HepG2 (cell line): ENCODE measurements around the gene DNAJB2. TPM values are rescaled to one million over a fixed set of nuclear protein-coding genes. Genes with fewer than 3 reads are reported as not detected.
A peak's percentile ranks its signal among the peaks of the same experiment; 100 is the strongest.

ENCODE experiments used
- ATAC-seq: fragments of 200-7000 bp; cut with Tn5 transposase; 3 replicates; pipeline ENCODE4 v1.9.1; 2020; ENCODE audit warnings: mild to moderate bottlenecking, moderate library complexity
- Bru-seq: library from RNA; stranded (reverse); fragments of 400-500 nt; gene quantifications from one replicate; lab custom pipeline; 2021; lab: Mats Ljungman, UMichigan
- BruChase-seq, 2 experiments: library from RNA; stranded (reverse); fragments of 400-500 nt; gene quantifications; one replicate each; lab custom pipeline; 2021; lab: Mats Ljungman, UMichigan
- BruUV-seq: library from RNA; stranded (reverse); fragments of 400-500 nt; replicated peaks from 2 replicates; lab custom pipeline; 2021; lab: Mats Ljungman, UMichigan
- CTCF ChIA-PET: fragments of 300-600 bp; formaldehyde crosslinking; extraction: SDS; loops from one replicate; lab custom pipeline; 2021; ENCODE audit warnings: low total read pairs, inconsistent platforms, low intra/inter-chr PET ratio; lab: Yijun Ruan, JAX
- POLR2A ChIA-PET: fragments of 350-600 bp; sonication (Branson Sonifier 250); formaldehyde crosslinking; loops from one replicate; lab custom pipeline; 2020; ENCODE audit warnings: antibody characterized with exemption, inconsistent platforms; lab: Yijun Ruan, JAX
- DNase-seq: peaks from one replicate; pipeline ENCODE4 v3.0.0-alpha.2; 2015; ENCODE audit warnings: low spot score
- FAIRE-seq: peaks from 3 replicates; lab custom pipeline; 2011; peaks lifted over from hg19 to GRCh38; lab: Jason Lieb, UNC
- H2AFZ ChIP-seq: one replicate; pipeline ENCODE4 v1.6.1; 2011; ENCODE audit warnings: low read length, inconsistent platforms
- H3K27ac ChIP-seq: fragments of 300-600 bp; 3 replicates; pipeline ENCODE4 v1.8.0; 2011; ENCODE audit warnings: mixed run types, mild to moderate bottlenecking, mixed read lengths, low read length, inconsistent platforms; ENCODE audit not compliant: insufficient read depth; ENCODE audit errors: extremely low read length
- H3K27me3 ChIP-seq, 2 experiments: fragments of 200-600 bp in 1 of 2; 2 replicates in 1 of 2; 3 replicates in 1 of 2; pipeline versions ENCODE4 v1.6.0 to v1.8.0; 2011; ENCODE audit warnings: low read length in 2 of 2, mild to moderate bottlenecking in 2 of 2, moderate library complexity in 2 of 2, inconsistent platforms in 1 of 2; ENCODE audit not compliant: insufficient read depth in 2 of 2, control insufficient read depth in 1 of 2
- H3K36me3 ChIP-seq, 2 experiments: fragments of 200-600 bp in 1 of 2; replicated peaks in 1 of 2; 2 replicates in 1 of 2; 3 replicates in 1 of 2; pipeline versions ENCODE4 v1.5.1 to v1.8.0; 2011; ENCODE audit warnings: low read length in 2 of 2, inconsistent platforms in 1 of 2; ENCODE audit not compliant: insufficient read depth in 2 of 2, control insufficient read depth in 1 of 2
- H3K4me1 ChIP-seq: 2 replicates; pipeline ENCODE4 v1.5.1; 2012; ENCODE audit warnings: low read length, inconsistent platforms; ENCODE audit not compliant: insufficient read depth
- H3K4me2 ChIP-seq: 2 replicates; pipeline ENCODE4 v1.6.0; 2011; ENCODE audit warnings: low read depth, low read length, inconsistent platforms
- H3K4me3 ChIP-seq, 3 experiments: fragments of 200-600 bp in 1 of 3; sonication (generic), shearing (Covaris generic) in 1 of 3; replicated peaks in 1 of 3; 2 replicates each; pipeline ENCODE4 v1.5.1; 2011 to 2016; ENCODE audit warnings: low read length in 3 of 3, inconsistent platforms in 2 of 3, low read depth in 2 of 3, mild to moderate bottlenecking in 2 of 3, control low read depth in 1 of 3, mixed read lengths in 1 of 3; ENCODE audit not compliant: insufficient read depth in 1 of 3
- H3K79me2 ChIP-seq: one replicate; pipeline ENCODE4 v1.6.1; 2011; ENCODE audit warnings: low read length, inconsistent platforms; ENCODE audit not compliant: insufficient read depth
- H3K9ac ChIP-seq: 2 replicates; pipeline ENCODE4 v1.6.0; 2011; ENCODE audit warnings: mild to moderate bottlenecking, low read depth, low read length, inconsistent platforms; ENCODE audit not compliant: insufficient read depth
- H3K9me3 ChIP-seq: 2 replicates; pipeline ENCODE4 v1.5.1; 2012; ENCODE audit warnings: mild to moderate bottlenecking, low read length
- H4K20me1 ChIP-seq: 2 replicates; pipeline ENCODE4 v1.6.0; 2011; ENCODE audit warnings: inconsistent platforms, mild to moderate bottlenecking, low read length, moderate library complexity; ENCODE audit not compliant: insufficient read depth
- IRF9 ChIP-seq: sonication (generic); formaldehyde crosslinking; IDR thresholded peaks from 2 replicates; pipeline ENCODE4 v1.8.0; 2022; ENCODE audit warnings: missing genetic modification reagents, mild to moderate bottlenecking, borderline replicate concordance
- PRDM15 ChIP-seq: sonication (generic); formaldehyde crosslinking; IDR thresholded peaks from 2 replicates; pipeline ENCODE4 v1.4.0; 2020; ENCODE audit warnings: missing genetic modification reagents
- REST ChIP-seq, 2 experiments: IDR thresholded peaks; 2 replicates each; pipeline ENCODE4 v1.6.1; 2011 to 2012; ENCODE audit warnings: low read length in 2 of 2, borderline replicate concordance in 1 of 2, low read depth in 1 of 2, mild to moderate bottlenecking in 1 of 2, moderate library complexity in 1 of 2
- SOX6 ChIP-seq, 2 experiments: fragments of 450-650 bp in 1 of 2; sonication (generic) in 1 of 2; formaldehyde crosslinking in 1 of 2; IDR thresholded peaks; 2 replicates each; pipeline versions ENCODE4 v1.4.0 to v1.6.1; 2017 to 2020; ENCODE audit warnings: antibody characterized with exemption in 1 of 2, mild to moderate bottlenecking in 1 of 2, missing genetic modification reagents in 1 of 2
- ZNF678 ChIP-seq: sonication (generic); formaldehyde crosslinking; IDR thresholded peaks from 2 replicates; pipeline ENCODE4 v1.4.0; 2020; ENCODE audit warnings: mild to moderate bottlenecking, missing genetic modification reagents
- WGBS: methylation state at CpG from one replicate; pipeline ENCODE4 v1.1.6; 2017; ENCODE audit warnings: low lambda C conversion rate; 5-methylcytosine and 5-hydroxymethylcytosine counted together
- in situ Hi-C: cut with HindIII; loops from 2 replicates; pipeline ENCODE4 v1.10.0; 2017; ENCODE audit warnings: low pct_unique_long_range_greater_than_20kb; ENCODE audit not compliant: extremely low pct_ligation_motif_present
- intact Hi-C: fragments of 100-400 bp; cut with micrococcal nuclease; formaldehyde crosslinking; loops from one replicate; pipeline ENCODE4 v1.10.0; 2022; ENCODE audit not compliant: unreplicated experiment
- long read RNA-seq, 2 experiments: library from RNA in 1 of 2; library from polyadenylated mRNA in 1 of 2; stranded (forward) in 1 of 2; unstranded in 1 of 2; transcript quantifications; one replicate each; pipeline ENCODE4 v2.0.0, GENCODE V29; 2019 to 2022
- polyA minus RNA-seq, 3 experiments: library from RNA; depleted of rRNA, polyadenylated mRNA; stranded (reverse); fragments of >200 nt; gene quantifications; 2 replicates each; pipeline ENCODE4 v1.2.3, GENCODE V29; 2011; ENCODE audit warnings: low replicate concordance in 1 of 3
- polyA plus RNA-seq, 8 experiments: library from polyadenylated mRNA; depleted of rRNA in 3 of 8; stranded (reverse) in 7 of 8; unstranded in 1 of 8; fragments of >200 nt; fragmentation: Illumina TruSeq in 4 of 8; extraction: Trizol in 4 of 8; gene quantifications; 2 replicates each; pipeline versions ENCODE4 v1.2.1 to v1.2.3, GENCODE V29; 2011 to 2016; ENCODE audit warnings: low read depth in 4 of 8, missing spikeins in 1 of 8, mixed read lengths in 1 of 8; ENCODE audit not compliant: insufficient read depth in 1 of 8
- total RNA-seq, 5 experiments: library from RNA; depleted of rRNA; stranded (reverse); fragments of >200 nt; fragmentation: Illumina TruSeq; extraction: Trizol; gene quantifications; 2 replicates each; pipeline ENCODE4 v1.2.3, GENCODE V29; 2016; ENCODE audit warnings: low read depth in 1 of 5

The DNAJB2 gene
- total RNA-seq (2016; rRNA removed; fragmentation: Illumina TruSeq; extraction: Trizol) (18.6 and 21.3 TPM in 2 replicates), polyA plus RNA-seq (2011; rRNA removed) (31.1 and 55.2 TPM in 2 replicates), polyA minus RNA-seq (2011; rRNA and poly(A)+ RNA removed; ENCODE audit: low replicate concordance) (17.7 and 40.8 TPM in 2 replicates), Bru-seq, nascent RNA (percentile 67 among the genes with signal in this experiment), BruChase-seq, experiment 1, labeled RNA remaining after a 6-hour chase (percentile 82 among the genes with signal in this experiment), BruChase-seq, experiment 2, labeled RNA remaining after a 2-hour chase (percentile 76 among the genes with signal in this experiment)
- total RNA-seq (2016; cell fraction: cytosol; rRNA removed; fragmentation: Illumina TruSeq; extraction: Trizol; ENCODE audit: low read depth) = 11.0 and 12.3 TPM in 2 replicates
- total RNA-seq (2016; cell fraction: insoluble cytoplasmic fraction; rRNA removed; fragmentation: Illumina TruSeq; extraction: Trizol) = 17.1 and 21.1 TPM in 2 replicates
- total RNA-seq (2016; cell fraction: membrane; rRNA removed; fragmentation: Illumina TruSeq; extraction: Trizol) = 18.1 and 22.0 TPM in 2 replicates
- total RNA-seq (2016; cell fraction: nucleus; rRNA removed; fragmentation: Illumina TruSeq; extraction: Trizol) = 14.6 and 15.9 TPM in 2 replicates
- 30.3 and 35.7 TPM in 2 replicates for polyA plus RNA-seq (2011; cell fraction: cytosol; rRNA removed)
- polyA plus RNA-seq (2011; cell fraction: nucleus; rRNA removed) = 135 and 143 TPM in 2 replicates
- polyA plus RNA-seq (2012) = 29.8 and 56.4 TPM in 2 replicates
- polyA plus RNA-seq (2016; cell fraction: cytosol; fragmentation: Illumina TruSeq; extraction: Trizol; ENCODE audit: low read depth) = 12.6 and 15.8 TPM in 2 replicates
- polyA plus RNA-seq (2016; cell fraction: insoluble cytoplasmic fraction; fragmentation: Illumina TruSeq; extraction: Trizol; ENCODE audit: low read depth) = 26.8 and 30.7 TPM in 2 replicates
- 23.9 and 24.2 TPM in 2 replicates for polyA plus RNA-seq (2016; cell fraction: membrane; fragmentation: Illumina TruSeq; extraction: Trizol; ENCODE audit: low read depth)
- 42.9 and 50.3 TPM in 2 replicates for polyA plus RNA-seq (2016; cell fraction: nucleus; fragmentation: Illumina TruSeq; extraction: Trizol; ENCODE audit: insufficient read depth, low read depth)
- polyA minus RNA-seq (2011; cell fraction: cytosol; rRNA and poly(A)+ RNA removed) = 14.7 and 20.1 TPM in 2 replicates
- polyA minus RNA-seq (2011; cell fraction: nucleus; rRNA and poly(A)+ RNA removed) = 23.2 and 30.5 TPM in 2 replicates
- long read RNA-seq, experiment 1, partial matches to known transcripts = 0 of 11 reads
- long read RNA-seq, experiment 1, other reads (novel, unspliced or antisense) = 8 of 11 reads
- long read RNA-seq, experiment 2, transcript DNAJB2-202 (10 exons, 1,946 nt) = major isoform, 56 of 87 reads
- long read RNA-seq, experiment 2, transcript DNAJB2-201 (9 exons, 3,176 nt) = minor isoform, 6 of 87 reads
- long read RNA-seq, experiment 2, partial matches to known transcripts = 6 of 87 reads
- long read RNA-seq, experiment 2, other reads (novel, unspliced or antisense) = 17 of 87 reads

GRCh38 chr2:219279151-219279915, at the start of gene DNAJB2:
Gene DNAJB2, plus strand, starts transcription at chr2:219279366. Its CDS starts 468 bp downstream, at chr2:219279834.
- WGBS = 46% methylated on average over 20 of the region's 65 CpGs
- no peaks in the 10 kb centered on the region for H4K20me1 ChIP-seq
- H3K4me2 ChIP-seq = peak within 1 kb of the TSS; percentile 96
- H2AFZ ChIP-seq = peak within 1 kb of the TSS; percentile 66
- H3K9ac ChIP-seq = peak within 1 kb of the TSS; percentile 80
- intact Hi-C loops (loop anchor here (1.0 kb wide), 2 partner anchors 15 to 30 kb away; no protein-coding TSS in a partner anchor), in situ Hi-C loops (no loop called here)
- H3K79me2 ChIP-seq = no peaks in the 10 kb centered on the region
- H3K4me1 ChIP-seq = peaks cover 33% of the 10 kb centered on the region
- peaks cover 2 to 10% of the 10 kb centered on the region in 2 experiments; a peak in 4 of 5 replicates for H3K36me3 ChIP-seq
- FAIRE-seq = peak; percentile 74
- no peaks in the 10 kb centered on the region for H3K9me3 ChIP-seq
- DNase-seq = peak; percentile 93
- peak within 1 kb of the TSS; percentile 62 for H3K27ac ChIP-seq
- peak within 1 kb of the TSS; percentile 59 to 77 (median 73) for H3K4me3 ChIP-seq
- H3K27me3 ChIP-seq = 0 out of 5 replicates have a peak, but pooled peaks cover 0 to under 1% of the 10 kb centered on the region in 2 experiments
- ChIA-PET CTCF (interaction anchor here (1.6 to 5.4 kb wide), 3 partner anchors 15 to 120 kb away, joined by 4 to 88 read pairs (median 28); no protein-coding TSS in a partner anchor), POLR2A (interaction anchor here (0.7 to 3.3 kb wide), 22 partner anchors 8 to 277 kb away, joined by 3 to 70 read pairs (median 10); partner anchors contain the start of genes ABCB6, ANKZF1, ATG9A and CNPPD1)
- ATAC-seq = peak; percentile 92
- BruUV-seq = no TSS peak
- no peak for TF ChIP-seq PRDM15 (CRISPR knock-in tag)
- TF ChIP-seq IRF9 (CRISPR knock-in tag) = peak; percentile 88; the same call in 1 of the 2 replicates
- no peak for TF ChIP-seq ZNF678 (CRISPR knock-in tag)
- TF ChIP-seq SOX6 (IDR thresholded peaks at IDR 0.05) = no peak
- peak; percentile 52; the same call in 1 of the 2 replicates for TF ChIP-seq SOX6 (CRISPR knock-in tag; IDR thresholded peaks at IDR 0.05)
- no peak for TF ChIP-seq REST (IDR thresholded peaks at IDR 0.05; ENCODE audit: borderline replicate concordance in 1 of 2, low read depth in 1 of 2, low read length in 2 of 2)
